ENCODE measurements around the gene NPC2. TPM values are rescaled to one million over a fixed set of nuclear protein-coding genes. Genes with fewer than 3 reads are reported as not detected.
"Not testable (repeated sequence)": the region's sequence is repeated elsewhere in the genome, so short reads cannot be mapped to it uniquely, and the experiment has no call there.

Gene NPC2
- total RNA-seq, 2 experiments from 2014 or later: 32.5 to 36.8 TPM

DNA sequence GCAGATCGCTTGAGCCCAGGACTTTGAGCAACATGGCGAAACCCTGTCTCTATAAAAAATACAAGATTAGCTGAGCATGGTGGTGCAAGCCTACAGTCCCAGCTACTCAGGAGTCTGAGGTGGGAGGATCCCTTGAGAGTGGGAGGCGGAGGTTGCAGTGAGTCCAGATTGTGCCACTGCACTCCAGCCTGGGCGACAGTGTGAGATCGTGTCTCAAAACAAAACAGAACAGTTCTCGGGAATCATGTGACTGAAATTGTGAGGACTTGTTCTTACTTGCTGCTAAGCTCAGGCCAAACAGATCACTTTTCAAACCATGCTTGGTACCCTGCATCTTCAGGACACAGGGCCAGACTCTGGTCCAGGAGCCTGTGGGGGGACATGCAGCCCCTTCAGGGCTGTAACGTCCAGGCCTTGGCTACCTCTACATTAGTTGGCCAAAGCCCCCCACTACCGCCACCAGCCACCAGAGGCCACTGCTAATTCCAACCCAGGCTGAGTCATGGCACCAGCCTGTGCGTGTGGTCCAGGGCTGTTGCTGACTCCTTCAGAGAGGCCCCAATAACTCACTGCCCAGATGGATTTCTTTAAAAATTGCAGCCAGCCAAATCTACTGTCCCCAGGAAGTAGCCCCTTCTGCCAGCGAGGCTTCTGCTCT, 33.7 kb downstream of the NPC2 start:
- Histone ChIP-seq H3K27me3 (ENCODE audit: control insufficient read depth in 1 of 2, insufficient read depth in 2 of 2, low read length in 2 of 2) (no peaks in the 10 kb centered on the region), H3K9me3 (ENCODE audit: control insufficient read depth in 1 of 2, insufficient read depth in 1 of 2, low read length in 2 of 2) (no peaks in the 10 kb centered on the region), H3K4me1 (ENCODE audit: insufficient read depth, low read length) (no peaks in the 10 kb centered on the region), H3K36me3 (ENCODE audit: insufficient read depth, low read length) (no peaks in the 10 kb centered on the region), H3K4me3 (ENCODE audit: low read length) (no peak overlapping the region), H3K27ac (ENCODE audit: low read depth in 1 of 2, low read length in 2 of 2) (no peak overlapping the region)
- CTCF ChIA-PET: interaction anchor here (2.0 kb wide), 1 partner anchor 8 kb away, joined by 7 read pairs; no protein-coding TSS in a partner anchor
- H3K4me3 Mint-ChIP-seq: no peak overlapping the region
- intact Hi-C loops (cut with DNase I, micrococcal nuclease): no loop called here
- TF ChIP-seq, protein P1, sequence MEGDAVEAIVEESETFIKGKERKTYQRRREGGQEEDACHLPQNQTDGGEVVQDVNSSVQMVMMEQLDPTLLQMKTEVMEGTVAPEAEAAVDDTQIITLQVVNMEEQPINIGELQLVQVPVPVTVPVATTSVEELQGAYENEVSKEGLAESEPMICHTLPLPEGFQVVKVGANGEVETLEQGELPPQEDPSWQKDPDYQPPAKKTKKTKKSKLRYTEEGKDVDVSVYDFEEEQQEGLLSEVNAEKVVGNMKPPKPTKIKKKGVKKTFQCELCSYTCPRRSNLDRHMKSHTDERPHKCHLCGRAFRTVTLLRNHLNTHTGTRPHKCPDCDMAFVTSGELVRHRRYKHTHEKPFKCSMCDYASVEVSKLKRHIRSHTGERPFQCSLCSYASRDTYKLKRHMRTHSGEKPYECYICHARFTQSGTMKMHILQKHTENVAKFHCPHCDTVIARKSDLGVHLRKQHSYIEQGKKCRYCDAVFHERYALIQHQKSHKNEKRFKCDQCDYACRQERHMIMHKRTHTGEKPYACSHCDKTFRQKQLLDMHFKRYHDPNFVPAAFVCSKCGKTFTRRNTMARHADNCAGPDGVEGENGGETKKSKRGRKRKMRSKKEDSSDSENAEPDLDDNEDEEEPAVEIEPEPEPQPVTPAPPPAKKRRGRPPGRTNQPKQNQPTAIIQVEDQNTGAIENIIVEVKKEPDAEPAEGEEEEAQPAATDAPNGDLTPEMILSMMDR (IDR thresholded peaks at IDR 0.05): no peak
- H3K4me1 Mint-ChIP-seq (ENCODE audit: low read depth): no peaks in the 10 kb centered on the region
- no peak overlapping the region for H3K27ac Mint-ChIP-seq
- no peaks in the 10 kb centered on the region for H3K9me3 Mint-ChIP-seq
- POLR2A ChIA-PET: no interaction called here
- no peaks in the 10 kb centered on the region for H3K36me3 Mint-ChIP-seq (ENCODE audit: low read depth)
- ATAC-seq (ENCODE audit: poor library complexity) (no peak), DNase-seq (peak in 9 of 14 experiments; percentile 2 to 31 (median 8))
- H3K27me3 Mint-ChIP-seq: peaks cover 25% of the 10 kb centered on the region

DNA sequence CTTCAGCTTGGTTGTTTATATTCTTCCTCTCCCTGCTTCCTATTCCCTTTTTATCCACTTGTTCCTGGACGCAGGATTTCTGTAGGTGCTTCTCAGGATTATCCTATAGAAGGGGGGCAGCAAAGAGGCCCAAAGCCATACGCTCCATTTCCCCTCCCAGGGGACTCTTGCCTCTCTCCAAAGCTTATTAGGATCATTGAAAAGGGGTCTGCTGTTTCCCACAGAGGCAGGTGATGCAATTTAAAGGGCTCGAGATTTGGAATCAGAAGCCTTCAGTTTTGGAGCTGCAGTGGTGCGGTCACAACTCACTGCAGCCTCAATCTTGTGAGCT, 35.6 kb downstream of the NPC2 start:
- intact Hi-C loops (cut with DNase I, micrococcal nuclease): no loop called here
- Histone ChIP-seq H3K4me3 (ENCODE audit: low read length) (no peak overlapping the region), H3K27ac (ENCODE audit: low read depth in 1 of 2, low read length in 2 of 2) (no peak overlapping the region), H3K36me3 (ENCODE audit: insufficient read depth, low read length) (no peaks in the 10 kb centered on the region), H3K4me1 (ENCODE audit: insufficient read depth, low read length) (no peaks in the 10 kb centered on the region), H3K27me3 (ENCODE audit: control insufficient read depth in 1 of 2, insufficient read depth in 2 of 2, low read length in 2 of 2) (no peaks in the 10 kb centered on the region), H3K9me3 (ENCODE audit: control insufficient read depth in 1 of 2, insufficient read depth in 1 of 2, low read length in 2 of 2) (no peaks in the 10 kb centered on the region)
- Mint-ChIP-seq H3K9me3 (peaks cover under 1% of the 10 kb centered on the region), H3K36me3 (ENCODE audit: low read depth) (no peaks in the 10 kb centered on the region), H3K4me3 (no peak overlapping the region), H3K27ac (no peak overlapping the region), H3K4me1 (ENCODE audit: low read depth) (no peaks in the 10 kb centered on the region), H3K27me3 (peaks cover 22% of the 10 kb centered on the region)
- no peak for DNase-seq
- TF ChIP-seq, protein P1 (IDR thresholded peaks at IDR 0.05): no peak
- POLR2A ChIA-PET: no interaction called here
- no peak for ATAC-seq (ENCODE audit: poor library complexity)
- CTCF ChIA-PET: no interaction called here

DNA sequence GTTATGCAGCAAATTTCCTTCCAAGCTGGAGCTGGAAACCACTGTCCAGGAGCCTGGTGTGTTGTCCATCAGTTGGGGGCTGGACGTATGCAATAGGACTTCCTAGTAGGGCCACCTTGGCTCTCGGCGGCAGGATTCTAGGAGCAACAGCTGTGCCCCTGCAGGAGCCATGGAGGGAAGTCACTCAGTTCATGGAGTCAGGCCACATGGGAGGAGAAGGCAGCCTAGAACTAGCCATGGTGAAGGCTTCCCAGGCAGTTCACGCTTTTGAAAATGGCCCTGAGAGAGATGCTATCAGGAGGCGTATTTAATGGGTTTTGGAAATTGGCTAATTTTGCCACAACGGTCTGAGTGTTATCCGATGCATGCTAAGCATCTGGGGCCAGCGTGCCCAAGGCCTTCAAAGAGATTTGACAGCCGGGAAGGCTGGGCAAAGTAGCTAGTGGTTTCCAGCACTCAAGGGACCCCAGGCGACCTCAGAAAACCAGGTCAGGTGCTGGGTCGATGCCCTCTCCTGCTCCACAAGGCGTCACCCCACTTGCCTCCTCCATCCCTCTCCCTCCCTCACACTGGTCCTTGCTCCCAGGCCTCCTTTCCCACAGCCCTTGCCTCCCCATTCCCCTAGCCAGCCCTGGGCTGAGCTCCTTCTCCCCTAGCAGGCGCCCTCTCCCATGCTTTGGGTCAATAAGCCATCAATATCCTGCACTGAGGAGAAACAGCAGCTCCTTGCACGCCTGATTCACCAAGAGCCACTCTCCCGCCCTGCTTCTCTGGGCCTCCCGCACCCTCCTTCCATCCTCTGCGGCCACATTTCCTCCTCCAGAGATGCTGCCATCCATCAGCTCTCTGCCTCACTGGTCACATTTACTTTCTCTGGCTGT, 36.2 kb downstream of the NPC2 start:
- Mint-ChIP-seq H3K9me3 (peaks cover 3% of the 10 kb centered on the region), H3K27ac (no peak overlapping the region), H3K36me3 (ENCODE audit: low read depth) (no peaks in the 10 kb centered on the region), H3K4me1 (ENCODE audit: low read depth) (no peaks in the 10 kb centered on the region), H3K4me3 (no peak overlapping the region), H3K27me3 (peaks cover 28% of the 10 kb centered on the region)
- Histone ChIP-seq H3K27me3 (ENCODE audit: control insufficient read depth in 1 of 2, insufficient read depth in 2 of 2, low read length in 2 of 2) (no peaks in the 10 kb centered on the region), H3K36me3 (ENCODE audit: insufficient read depth, low read length) (no peaks in the 10 kb centered on the region), H3K9me3 (ENCODE audit: control insufficient read depth in 1 of 2, insufficient read depth in 1 of 2, low read length in 2 of 2) (no peaks in the 10 kb centered on the region), H3K4me3 (ENCODE audit: low read length) (no peak overlapping the region), H3K27ac (ENCODE audit: low read depth in 1 of 2, low read length in 2 of 2) (no peak overlapping the region), H3K4me1 (ENCODE audit: insufficient read depth, low read length) (no peaks in the 10 kb centered on the region)
- CTCF ChIA-PET: no interaction called here
- DNase-seq (no peak), ATAC-seq (ENCODE audit: poor library complexity) (no peak)
- POLR2A ChIA-PET: no interaction called here
- intact Hi-C loops (cut with DNase I, micrococcal nuclease): no loop called here
- TF ChIP-seq, protein P1 (IDR thresholded peaks at IDR 0.05): no peak

DNA sequence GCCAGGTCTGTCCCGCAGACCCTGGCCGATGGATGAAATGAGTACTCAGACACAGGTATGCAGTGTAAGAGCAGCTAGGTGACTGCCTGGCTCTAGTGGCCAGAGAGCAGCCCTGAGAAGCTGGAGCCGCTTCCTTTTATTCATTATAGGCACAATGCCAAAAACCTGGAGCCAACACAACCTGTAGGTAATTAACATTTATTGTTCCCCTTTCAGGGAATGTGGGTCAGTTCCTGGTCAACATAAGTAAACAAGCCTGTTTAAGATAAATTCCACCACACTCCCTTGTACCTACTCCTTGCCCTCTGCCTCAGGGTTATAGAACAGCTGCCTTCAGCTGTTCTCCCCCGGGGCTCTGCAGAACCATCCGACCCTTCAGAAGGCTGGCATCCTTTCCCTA, 38.7 kb downstream of the NPC2 start:
- H3K9me3 ChIP-seq (ENCODE audit: control insufficient read depth in 1 of 2, insufficient read depth in 1 of 2, low read length in 2 of 2); POLR2A ChIA-PET; H3K9me3 Mint-ChIP-seq; intact Hi-C loops (cut with DNase I, micrococcal nuclease); ATAC-seq (ENCODE audit: poor library complexity); H3K27ac ChIP-seq (ENCODE audit: low read depth in 1 of 2, low read length in 2 of 2); H3K4me1 ChIP-seq (ENCODE audit: insufficient read depth, low read length); H3K4me3 Mint-ChIP-seq; H3K36me3 ChIP-seq (ENCODE audit: insufficient read depth, low read length); H3K4me1 Mint-ChIP-seq (ENCODE audit: low read depth); H3K27me3 ChIP-seq (ENCODE audit: control insufficient read depth in 1 of 2, insufficient read depth in 2 of 2, low read length in 2 of 2); H3K4me3 ChIP-seq (ENCODE audit: low read length); H3K36me3 Mint-ChIP-seq (ENCODE audit: low read depth); H3K27ac Mint-ChIP-seq; DNase-seq: not testable (repeated sequence)
- CTCF ChIA-PET: interaction anchor here (0.6 kb wide), 1 partner anchor 46 kb away, joined by 3 read pairs; no protein-coding TSS in a partner anchor
- H3K27me3 Mint-ChIP-seq: peaks cover 19% of the 10 kb centered on the region

Data from CD4-positive, alpha-beta T cell (primary cell).